HG02870 (cell line): Measurements from ENCODE around the gene SELENOI.

Experiments
- ATAC-seq: cut with Tn5 transposase; IDR thresholded peaks from one replicate; pipeline ENCODE4 v1.9.1; 2021; ENCODE audit warnings: mild to moderate bottlenecking, moderate library complexity; ENCODE audit not compliant: unreplicated experiment

Gene SELENOI

DNA sequence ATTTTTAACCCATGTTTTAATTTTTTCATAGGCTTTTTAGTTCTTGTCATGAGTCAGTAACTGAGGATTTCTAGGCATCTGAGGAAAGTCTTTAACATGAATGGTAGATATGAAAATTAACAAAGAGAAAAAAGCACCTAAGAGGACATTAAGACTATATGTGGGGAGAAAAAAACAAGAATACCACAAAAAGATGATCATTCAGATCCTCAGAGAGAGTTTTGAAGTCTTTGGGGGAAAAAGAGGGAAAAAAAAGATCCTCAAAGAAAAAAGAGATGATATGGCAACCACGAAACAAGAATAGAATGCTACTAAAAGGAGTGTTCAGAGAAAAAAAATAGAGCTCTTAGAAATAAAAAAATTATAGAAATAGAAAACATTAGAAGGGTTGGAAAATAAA, 63.8 kb downstream of the SELENOI start:
- no peak for ATAC-seq

DNA sequence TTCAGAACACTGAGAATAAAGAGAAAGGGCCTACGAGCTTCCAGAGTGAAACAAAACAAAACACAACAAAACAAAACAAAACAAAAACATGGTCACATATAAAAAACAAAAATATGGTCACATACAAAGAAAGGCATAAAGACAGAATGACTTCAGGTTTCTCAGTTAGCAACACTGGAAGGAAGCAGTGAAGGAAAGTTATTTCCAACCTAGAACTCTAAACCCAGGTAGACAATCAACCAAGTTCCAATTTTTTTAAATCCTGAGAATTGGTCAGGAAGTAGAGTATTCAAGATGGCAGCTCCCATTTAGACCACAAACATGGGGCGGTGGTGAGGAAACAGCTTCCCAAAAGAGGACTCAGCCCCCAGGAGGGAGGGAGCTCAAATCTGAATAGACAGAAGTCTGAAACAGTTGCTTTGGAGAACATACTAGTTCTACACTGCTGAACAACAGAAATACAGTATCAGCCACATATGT, 64.9 kb downstream of the SELENOI start:
- no peak for ATAC-seq

DNA sequence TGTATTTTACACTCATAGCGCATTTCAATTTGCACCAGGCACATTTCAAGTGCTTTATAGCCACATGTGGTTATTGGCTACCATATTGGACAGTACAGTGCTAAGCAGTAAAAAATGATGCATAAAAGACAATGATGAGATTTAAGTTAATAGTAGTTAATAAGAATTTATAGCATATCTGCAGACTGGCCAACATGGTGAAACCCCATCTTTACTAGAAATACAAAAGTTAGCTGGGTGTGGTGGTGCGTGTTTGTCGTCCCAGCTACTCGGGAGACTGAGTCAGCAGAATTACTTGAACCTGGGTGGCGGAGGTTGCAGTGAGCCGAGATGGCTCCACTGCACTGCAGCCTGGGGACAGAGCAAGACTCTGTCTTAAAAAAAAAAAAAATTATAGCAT, 65.5 kb downstream of the SELENOI start:
- ATAC-seq, result no peak

DNA sequence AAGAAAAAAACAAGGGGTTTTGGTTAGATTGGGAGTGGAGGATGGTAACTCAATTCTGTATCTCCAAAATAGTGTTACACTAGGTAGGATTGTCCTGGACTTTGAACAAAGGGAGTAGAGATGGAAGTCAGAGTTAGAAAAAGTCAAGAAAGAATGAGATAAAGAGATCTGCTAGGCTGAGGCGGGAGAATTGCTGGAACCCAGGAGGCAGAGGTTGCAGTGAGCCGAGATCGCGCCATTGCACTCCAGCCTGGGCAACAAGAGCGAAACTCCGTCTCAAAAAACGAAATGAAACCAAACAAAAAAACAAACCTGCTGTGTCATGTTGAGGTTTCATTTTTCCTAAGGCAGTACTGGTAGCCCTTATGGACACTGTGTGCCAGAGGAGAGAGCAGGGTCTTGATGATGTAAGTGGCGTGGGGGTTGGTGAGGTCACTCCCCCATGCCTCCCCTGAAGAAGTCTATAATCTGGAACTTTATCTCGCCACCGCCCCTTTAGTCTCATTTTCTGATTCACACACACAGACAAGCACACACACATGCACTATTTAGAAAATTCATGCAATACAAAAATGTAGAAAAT, 66.2 kb downstream of the SELENOI start:
- no peak for ATAC-seq

DNA sequence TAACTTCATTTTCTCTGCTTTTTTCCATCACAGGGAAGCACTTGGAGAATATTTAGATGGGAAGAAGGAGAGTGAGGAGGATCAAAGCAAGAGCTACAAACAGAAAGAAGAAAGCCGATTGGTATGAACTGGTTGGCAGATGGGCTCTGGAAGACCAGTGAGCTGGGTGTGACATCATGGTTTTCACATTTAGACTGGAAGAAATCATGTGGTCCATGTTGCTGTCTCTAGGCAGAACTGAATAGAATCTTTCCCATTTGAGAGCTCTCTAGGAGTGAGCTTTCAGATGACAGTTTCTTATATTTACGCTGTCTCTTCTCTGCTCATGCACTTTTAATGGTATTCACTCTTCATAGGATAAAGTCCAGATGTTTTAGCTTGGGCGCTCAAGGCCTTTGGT, 68.4 kb downstream of the SELENOI start:
- ATAC-seq, result no peak

DNA sequence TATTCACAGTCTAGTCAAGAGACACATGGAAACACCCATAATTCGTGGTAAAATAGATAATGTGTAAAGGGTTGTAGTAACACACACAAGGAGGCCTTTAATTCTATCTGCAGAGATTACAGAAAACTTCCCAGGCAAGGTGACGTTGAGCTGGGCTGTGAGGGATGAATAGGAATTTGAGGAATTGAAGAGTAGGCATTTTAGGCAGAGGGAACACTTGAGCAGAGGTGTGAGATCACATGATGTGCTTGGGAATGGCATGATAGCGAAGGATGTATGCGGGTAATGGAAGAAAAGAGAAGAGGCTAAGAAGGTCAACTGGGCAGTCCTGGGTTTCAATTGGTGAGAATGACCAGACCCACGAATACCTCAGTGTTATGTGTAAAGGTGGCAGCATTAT, 76.0 kb downstream of the SELENOI start:
- no peak for ATAC-seq

DNA sequence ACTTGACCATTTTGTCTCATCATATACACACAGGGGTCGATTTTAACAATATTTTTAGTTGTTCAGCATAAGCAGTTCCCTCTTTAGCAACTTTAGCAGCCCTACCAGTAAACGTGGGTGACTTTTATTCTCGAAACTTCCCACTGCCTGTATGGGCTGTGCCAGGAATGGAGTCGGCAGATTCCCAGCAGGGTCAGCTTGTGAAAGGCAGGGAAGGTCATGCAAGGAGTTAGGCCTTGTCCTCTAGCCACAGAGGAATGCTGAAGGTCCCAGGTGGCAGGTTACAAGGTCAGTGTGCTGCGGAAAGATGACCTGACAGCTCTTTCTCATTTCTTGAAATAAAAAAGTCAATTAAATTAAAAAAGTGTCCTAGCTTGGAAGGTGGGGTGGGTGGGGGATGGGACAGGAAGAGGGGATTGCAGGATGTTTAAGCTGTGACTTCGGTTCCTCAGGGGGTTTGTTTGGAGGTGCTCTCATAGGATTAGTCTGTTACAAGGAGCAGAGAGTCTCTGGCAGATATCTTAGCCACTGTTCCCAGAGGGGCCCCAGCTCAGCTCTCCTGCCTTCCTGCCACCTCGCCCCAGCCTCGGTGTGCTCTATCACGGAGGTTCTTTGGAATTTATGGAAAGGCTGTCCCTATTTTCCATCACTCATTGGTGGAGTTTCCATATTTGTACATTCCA, 77.1 kb downstream of the SELENOI start:
- ATAC-seq, result no peak

DNA sequence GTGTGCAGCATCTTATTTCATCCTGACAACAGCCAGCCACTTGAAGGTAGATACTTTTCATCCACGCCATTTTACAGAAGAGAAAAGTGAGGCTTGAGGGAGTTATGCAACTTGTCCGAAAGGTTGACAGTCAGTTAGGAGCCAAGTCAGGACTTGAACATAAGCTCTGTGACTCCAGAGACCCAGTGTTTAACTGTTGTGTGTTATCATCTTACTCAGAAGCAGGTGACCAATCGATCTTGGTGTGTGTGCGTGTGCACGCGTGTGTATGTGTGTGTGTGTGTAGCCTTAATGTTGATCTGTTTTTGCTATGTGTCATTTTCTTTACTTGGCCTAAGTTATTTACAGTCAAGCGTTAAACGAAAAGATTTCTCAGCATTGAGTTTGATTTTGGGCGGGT, 77.8 kb downstream of the SELENOI start:
- no peak for ATAC-seq

DNA sequence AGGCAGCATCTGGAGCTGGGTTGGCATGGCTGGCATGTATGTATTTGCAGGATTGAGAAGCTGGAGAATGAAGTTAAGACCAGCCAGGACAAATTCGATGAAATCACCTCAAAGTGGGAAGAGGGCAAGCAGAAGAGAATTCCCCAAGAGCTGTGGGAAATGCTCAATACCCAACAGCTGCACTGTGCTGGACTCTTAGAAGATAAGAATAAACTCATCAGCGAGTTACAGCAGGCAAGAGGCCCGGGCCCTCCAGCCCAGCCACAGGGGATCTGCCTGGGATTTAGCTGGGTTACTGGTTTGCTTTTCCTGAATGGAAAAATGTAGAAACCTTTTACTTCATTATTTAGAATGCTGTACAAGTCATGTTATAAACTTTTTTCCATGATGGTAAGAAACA, 78.3 kb downstream of the SELENOI start:
- no peak for ATAC-seq

DNA sequence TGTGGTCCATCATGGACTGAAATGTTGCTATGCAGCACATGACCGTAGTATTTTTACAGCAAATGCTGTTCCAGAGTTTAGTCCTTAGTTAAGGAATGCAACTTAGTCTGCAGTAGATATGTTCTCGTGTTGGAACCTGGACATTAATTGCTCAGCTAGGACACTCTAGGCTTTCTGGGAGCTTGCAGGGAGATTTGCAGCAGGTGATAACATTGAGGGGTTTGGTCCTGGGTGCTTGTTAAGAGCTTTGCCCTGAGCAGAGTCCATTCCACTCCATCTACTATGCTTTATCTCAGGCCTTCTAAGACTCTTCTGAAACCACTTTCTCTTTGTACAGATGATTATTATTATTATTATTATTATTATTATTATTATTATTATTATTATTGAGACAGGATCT, 82.9 kb downstream of the SELENOI start:
- no peak for ATAC-seq

DNA sequence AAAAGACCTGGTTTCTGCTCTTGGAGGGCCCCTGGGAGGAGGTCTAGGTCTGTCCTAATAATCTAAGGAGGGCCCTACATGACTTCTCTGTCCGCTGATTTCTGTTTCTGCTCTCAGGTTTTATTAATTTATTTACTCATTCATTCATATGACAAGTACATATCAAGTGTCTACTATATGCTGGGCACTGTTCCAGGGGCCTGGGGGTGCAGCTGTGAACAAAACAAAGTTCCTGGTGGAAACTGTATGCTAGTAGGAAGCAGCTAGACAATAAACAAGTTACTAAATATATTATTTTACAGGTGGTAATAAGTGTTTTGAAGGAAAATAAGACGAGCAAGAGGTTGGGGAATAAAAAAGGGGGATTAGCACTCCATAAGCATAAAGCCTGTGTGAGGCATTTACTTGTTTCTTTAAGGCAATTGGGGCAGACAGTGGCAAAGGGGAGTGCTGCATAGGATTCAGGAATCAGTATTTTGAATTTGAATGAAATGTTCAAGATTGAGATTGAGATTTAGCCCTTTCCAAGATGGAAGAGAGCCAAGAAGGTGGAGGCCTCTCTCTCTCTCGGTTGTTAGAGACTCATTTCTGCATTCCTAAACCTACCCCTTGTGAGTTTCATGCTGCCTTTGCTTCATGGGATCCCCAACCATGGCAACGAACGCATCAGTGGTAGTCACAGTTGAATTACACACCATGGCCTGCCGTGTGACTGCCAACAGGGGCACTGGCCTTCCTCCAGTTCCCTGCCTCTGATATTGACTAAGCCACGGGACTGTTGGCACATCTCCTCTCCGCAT, 84.0 kb downstream of the SELENOI start:
- ATAC-seq, result no peak

DNA sequence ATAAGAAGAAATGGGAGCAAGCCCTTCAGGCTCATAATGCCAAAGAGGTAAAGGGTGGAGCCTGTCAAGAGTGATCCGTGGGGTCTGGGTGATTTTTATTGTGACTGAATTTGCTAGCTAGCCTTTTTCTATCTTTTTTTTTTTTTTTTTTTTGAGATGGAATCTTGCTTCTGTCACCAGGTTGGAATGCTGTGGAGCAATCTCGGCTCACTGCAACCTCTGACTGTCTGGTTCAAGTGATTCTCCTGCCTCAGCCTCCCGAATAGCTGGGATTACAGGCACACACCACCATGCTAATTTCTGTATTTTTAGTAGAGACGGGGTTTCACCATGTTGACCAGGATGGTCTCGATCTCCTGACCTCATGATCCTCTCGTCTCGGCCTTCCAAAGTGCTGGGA, 84.9 kb downstream of the SELENOI start:
- no peak for ATAC-seq

DNA sequence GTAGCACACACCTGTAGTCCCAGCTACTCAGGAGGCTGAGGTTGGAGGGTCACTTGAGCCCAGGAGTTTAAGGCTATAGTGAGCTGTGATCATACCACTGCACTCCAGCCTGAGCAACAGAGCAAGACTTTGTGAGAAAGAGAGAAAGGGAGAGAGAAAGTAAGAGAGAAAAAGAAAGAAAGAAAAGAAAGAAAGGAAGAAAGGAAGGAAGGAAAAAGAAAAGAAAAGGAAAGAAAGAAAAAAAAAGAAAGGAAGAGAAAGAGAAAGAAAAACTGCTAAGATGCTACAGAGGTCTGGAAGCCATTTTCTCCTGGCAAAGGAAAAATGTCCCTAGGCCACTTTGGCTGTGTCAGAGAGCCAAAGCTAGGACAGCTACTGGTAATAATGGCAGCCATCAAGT, 86.4 kb downstream of the SELENOI start:
- no peak for ATAC-seq

DNA sequence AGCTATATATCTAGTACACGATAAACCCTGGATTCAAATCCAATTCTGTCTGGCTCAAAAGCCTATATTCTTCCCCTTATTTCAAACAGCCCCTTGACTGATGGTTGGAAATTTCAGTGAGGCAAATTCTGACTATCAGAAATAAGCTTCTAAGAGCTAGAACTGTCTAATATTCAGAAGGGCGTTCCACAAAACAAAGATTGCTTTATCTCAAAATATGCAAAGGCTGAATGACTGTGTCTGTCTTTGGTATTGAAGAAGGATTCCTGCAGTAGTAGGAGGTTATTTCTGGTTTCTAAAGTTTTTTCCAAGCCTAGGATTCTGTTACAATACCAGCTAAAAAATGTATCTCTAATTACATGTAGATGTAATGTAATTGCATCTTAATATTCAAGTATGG, 86.9 kb downstream of the SELENOI start:
- ATAC-seq, result no peak

DNA sequence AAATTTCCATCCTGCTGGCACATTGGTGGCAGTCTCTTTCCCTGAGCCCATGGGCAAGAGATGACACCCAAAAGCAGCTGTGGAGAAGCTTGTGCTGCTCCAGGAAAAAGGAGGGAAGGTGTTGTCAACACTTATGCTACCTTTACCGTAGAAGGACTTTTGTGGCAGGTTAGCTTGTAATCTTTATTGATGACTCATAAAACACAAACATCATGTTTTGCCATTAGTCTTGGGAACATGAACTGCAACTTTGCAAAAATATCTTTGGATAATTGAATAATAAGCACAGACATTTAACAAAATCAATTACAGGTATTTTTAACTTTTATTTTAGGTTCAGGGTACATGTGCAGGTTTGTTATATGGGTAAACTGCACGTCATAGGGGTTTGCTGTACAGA, 89.2 kb downstream of the SELENOI start:
- ATAC-seq, result no peak

DNA sequence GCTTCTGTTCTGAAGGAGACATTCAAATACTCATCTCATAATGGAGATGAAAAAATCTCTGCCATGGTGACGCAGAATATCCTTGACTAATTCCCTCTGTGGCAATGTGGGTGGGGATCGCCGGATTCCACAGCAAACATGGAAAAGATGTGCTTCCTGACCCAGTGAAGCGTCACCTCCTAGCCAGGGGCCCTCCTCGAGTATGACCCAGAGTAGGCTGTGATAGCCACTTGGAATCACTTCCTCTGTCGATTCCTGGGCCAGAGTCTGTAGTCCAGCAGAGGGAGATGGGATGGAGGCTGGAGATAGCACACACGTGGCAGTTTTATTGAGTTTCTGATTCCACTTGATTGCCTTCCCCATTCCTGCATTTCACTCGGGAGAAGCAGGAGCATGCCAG, 92.6 kb downstream of the SELENOI start:
- ATAC-seq, result no peak

DNA sequence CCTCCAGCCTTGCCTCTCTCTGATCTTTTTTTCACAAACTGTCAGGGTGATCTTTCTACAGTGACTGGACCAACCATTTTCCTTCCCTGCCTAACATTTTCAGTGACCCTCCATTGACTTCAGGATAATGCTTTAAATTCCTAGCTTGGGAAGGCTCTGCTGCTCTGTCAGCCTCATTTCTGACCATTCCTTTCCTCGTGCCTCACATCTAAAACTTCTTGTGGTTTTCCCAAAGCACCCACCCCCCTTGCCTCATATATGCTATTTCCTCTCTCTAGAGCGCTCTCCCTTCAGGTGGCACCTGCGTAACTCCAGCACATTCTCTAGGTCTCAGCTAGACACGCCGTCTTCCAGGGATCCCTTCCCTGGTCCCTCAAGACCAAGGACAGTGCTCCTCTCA, 93.0 kb downstream of the SELENOI start:
- ATAC-seq, result no peak

DNA sequence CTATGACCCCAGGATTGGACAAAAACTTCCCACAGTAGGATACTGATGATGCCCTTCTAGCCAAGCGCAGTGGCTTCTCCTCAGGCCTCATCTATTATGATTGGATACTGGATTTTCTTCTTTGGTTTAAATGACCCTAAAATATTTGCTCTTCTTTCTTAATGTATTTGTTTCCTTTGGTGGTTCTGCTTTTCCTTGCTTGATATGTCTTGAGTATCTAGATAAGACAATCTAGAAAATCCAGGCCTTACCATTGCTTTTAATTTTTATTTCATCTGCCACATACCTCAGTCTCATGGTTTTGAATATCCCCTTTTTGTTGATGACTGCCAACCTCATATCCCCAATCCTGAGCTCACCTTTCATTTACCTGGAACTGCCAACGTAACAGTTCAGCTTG, 96.4 kb downstream of the SELENOI start:
- ATAC-seq, result no peak

DNA sequence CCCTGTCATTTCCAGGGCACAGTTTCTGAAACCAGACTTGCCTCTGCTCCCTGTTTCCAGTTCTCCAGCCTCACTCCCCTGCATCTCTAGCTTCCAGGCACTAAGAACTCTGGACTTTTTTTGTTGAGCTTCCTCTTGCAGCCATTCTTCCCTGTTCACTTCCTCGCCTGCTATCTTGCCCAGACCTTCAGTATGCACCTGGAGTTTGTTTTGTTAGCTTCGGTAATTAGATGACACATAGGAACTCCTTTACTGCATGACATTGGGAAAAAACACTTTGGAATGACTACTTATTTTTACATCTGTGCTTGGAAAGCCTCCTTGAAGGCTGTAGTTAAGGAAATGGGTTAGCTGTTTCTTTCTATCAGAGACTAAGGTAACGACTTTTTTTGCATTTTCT, 96.8 kb downstream of the SELENOI start:
- ATAC-seq, result no peak

DNA sequence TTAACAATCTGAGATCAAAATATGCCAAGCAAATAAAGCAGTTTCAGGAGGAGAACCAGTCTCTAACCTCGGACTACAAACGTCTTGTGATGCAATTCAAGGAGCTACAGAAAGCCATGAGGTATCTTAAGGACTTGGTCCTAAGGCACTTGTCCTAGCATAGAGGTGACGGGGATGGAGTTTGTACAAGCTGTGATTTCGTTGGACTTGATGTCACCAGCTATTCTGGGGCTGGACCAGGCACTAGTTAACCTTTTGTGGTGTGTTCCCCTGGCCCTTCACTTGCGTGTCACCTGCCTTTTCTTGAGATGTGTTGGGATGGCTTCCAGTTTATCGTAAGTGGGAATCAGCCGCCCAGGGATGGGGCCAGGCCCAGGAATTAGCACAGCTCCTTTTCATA, 98.3 kb downstream of the SELENOI start:
- no peak for ATAC-seq
